Sigmoid colon (tissue), 4 donors: ENCODE measurements around the gene DCTN3.

Experiments
- EP300 ChIP-seq, 4 donors: sonication (generic); formaldehyde crosslinking; IDR thresholded peaks; one replicate each; pipeline ENCODE4 v1.6.1; 2017; ENCODE audit warnings: antibody characterized with exemption in 4 of 4
- POLR2AphosphoS5 ChIP-seq, 4 donors: sonication (generic); formaldehyde crosslinking; IDR thresholded peaks; one replicate each; pipeline ENCODE4 v1.6.1; 2017; ENCODE audit warnings: antibody characterized with exemption in 4 of 4
- TF ChIP-seq, protein P1 (sequence below), 4 experiments: fragments of 450-650 bp in 3 of 4; fragments of 200-600 bp in 1 of 4; IDR thresholded peaks; one replicate each; pipeline ENCODE4 v1.5.1; 2016 to 2019; ENCODE audit warnings: antibody characterized with exemption in 4 of 4, mild to moderate bottlenecking in 3 of 4, moderate library complexity in 2 of 4

DNA sequence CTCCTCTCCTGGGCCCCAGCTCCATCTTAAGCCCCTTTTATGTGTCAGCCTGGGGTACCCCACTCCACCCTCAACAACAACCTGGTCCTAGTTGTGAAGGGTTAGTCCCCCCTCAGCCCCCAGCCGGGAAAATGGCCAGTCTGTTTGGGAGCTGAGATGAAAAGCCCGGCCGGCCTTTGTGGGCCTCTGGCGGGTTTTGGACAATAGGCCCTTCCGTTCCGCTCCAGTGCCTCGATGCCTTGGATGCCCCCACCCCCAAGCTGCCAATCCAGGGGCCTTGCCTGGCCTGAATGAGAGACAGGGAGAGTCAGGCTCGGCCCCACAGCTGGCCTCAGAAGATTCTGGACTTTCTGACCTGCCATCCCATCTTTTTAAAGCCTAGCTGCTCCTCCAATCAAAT lies 39.9 kb downstream of the DCTN3 start:
- TF ChIP-seq, protein P1, sequence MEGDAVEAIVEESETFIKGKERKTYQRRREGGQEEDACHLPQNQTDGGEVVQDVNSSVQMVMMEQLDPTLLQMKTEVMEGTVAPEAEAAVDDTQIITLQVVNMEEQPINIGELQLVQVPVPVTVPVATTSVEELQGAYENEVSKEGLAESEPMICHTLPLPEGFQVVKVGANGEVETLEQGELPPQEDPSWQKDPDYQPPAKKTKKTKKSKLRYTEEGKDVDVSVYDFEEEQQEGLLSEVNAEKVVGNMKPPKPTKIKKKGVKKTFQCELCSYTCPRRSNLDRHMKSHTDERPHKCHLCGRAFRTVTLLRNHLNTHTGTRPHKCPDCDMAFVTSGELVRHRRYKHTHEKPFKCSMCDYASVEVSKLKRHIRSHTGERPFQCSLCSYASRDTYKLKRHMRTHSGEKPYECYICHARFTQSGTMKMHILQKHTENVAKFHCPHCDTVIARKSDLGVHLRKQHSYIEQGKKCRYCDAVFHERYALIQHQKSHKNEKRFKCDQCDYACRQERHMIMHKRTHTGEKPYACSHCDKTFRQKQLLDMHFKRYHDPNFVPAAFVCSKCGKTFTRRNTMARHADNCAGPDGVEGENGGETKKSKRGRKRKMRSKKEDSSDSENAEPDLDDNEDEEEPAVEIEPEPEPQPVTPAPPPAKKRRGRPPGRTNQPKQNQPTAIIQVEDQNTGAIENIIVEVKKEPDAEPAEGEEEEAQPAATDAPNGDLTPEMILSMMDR (IDR thresholded peaks at IDR 0.05): no peak
- TF ChIP-seq EP300 (IDR thresholded peaks at IDR 0.05) (no peak), POLR2AphosphoS5 (IDR thresholded peaks at IDR 0.05) (no peak)
